NCI-H82 treated with DMSO at 0.1 percent for 48 hours (cell line): Measurements from ENCODE around the gene UNC79.
A peak's percentile ranks its signal among the peaks of the same experiment; 100 is the strongest.

Experiments
- DNase-seq: peaks from one replicate; lab custom pipeline; 2025; ENCODE audit not compliant: unreplicated experiment; lab: John Stamatoyannopoulos, UW

The UNC79 gene

DNA sequence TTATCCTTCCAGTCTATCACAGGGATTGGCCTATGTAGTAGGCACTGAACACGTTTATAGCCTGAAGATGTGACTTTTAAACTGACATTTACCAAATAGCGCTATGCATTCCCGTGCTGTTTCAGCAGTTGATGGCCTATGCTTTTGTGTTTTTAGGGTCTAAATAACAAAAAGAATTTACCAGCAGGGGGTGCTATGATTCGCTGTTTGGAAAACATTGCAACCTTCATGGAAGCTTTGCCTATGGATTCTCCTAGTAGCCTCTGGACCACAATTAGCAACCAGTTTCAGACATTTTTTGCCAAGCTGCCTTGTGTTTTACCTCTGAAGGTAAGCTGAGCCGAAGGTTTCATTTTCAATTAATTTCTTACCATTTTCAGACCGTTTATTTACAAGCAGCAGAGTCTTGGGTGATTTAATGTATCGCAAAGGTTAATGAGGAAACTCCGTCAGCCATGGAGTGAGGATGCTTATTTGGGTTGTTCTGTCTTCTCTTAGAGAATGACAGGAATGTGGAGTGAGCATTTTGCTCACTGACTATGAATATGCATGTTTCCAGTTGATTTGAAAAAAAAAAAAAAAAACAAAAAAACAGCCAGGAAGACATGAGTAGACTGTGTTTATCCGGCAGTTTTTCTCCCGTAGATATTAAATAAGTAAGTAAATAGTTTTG lies 224.5 kb downstream of the UNC79 start:
- DNase-seq: peak; percentile 31

DNA sequence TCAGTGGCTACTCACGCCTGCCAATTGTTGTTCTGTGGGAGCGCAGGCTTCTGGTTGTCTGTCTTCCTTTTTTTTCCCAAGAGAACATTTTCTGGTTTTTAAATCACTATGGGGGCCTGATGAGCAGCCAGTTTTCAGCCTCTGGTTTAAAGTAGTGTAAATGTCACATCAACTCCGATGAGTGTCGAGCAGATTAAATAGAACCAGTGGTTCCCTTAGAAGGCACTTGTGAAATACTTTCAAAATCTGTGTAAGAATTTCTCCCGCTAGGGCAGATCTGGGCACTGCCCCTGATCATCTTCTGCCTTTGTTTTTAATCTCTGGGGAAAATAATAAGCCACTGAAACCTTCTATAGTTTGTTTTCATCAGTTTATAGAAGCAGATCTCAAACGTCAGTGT lies 227.1 kb downstream of the UNC79 start:
- no peak for DNase-seq

DNA sequence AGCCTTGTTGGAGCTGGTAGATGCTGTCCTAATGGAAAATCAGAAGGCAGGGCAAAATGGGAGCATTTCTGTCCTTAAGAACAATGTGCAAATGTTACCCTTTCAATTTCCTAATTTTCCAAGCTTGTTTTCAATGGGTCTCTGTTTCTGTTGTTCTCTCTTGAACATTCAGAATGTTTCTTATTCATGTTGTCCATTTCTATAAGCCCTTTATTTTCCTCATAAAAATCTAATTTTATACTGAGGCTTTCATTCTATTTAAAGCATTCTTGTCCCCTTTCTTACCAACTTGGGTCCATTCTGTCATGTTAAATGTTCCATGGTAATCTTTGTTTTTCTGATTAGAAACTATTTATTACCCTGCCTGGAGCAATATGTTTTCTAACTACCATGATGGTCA lies 232.6 kb downstream of the UNC79 start:
- no peak for DNase-seq

DNA sequence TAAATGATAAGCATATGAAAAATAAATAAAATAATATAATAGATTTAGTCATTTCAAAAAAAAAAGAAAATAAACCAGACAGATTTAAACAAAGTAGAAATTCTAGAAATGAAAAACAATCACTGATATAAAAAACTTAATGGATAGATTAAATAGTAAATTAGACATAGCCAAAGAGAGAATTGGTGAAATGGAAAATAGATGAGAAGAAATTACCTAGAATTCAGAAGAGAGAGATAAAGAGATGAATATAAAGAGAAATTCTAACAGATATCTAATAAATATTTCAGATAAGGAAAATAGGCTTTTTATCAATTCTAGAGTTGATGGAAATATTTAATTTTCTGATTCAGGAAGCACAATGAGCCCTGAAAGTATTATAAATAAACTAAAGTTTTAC lies 234.4 kb downstream of the UNC79 start:
- no peak for DNase-seq

DNA sequence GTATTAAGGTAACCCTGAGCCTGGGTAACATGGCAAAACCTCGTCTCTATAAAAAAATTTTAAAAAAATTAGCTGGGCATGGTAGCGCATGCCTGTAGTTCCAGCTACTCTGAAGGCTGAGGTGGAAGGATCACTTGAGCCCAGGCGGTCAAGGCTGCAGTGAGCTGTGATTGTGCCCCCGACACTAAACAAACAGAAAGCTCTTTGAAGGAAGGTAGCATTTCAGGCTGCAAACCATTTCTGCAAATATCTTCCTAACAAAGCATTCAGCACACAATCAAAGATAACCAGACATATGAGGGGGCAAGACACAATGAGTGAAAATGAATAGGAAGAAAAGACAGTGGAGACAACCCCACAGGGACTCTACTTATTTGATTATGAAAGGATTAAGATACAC lies 238.9 kb downstream of the UNC79 start:
- DNase-seq: no peak

- no peak for DNase-seq
These were observed 243.6 kb downstream of the UNC79 start for GRCh38 chr14:93674343-93674742.

DNA sequence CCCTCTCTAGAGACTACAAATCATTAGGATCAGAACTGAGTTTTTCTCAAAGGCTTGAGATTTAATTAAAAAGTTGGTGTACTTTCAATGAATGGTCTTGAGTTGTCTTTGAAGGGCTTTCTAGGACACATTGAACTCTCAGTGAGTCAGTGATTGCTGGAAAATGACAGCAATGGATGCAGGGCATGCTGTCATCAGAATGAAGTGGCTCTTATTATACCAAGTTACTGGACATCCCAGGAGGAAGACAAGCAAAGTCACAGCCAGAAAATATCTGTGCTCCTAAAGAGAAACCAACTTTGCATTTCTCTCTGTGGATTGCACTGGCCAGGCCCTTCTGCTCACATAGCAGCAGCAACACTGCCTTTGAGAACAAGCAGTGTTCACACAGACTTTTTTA lies 244.9 kb downstream of the UNC79 start:
- DNase-seq: no peak

GRCh38 chr14:93676416-93676958 lies 245.7 kb downstream of the UNC79 start:
- no peak for DNase-seq

GRCh38 chr14:93682459-93682858 lies 251.7 kb downstream of the UNC79 start:
- DNase-seq: no peak

GRCh38 chr14:93683226-93683625 lies 252.5 kb downstream of the UNC79 start:
- DNase-seq: peak; percentile 48

- DNase-seq: no peak
These were observed 254.6 kb downstream of the UNC79 start for GRCh38 chr14:93685121-93685895.

GRCh38 chr14:93686268-93686667 lies 255.5 kb downstream of the UNC79 start:
- no peak for DNase-seq

GRCh38 chr14:93688239-93688666 lies 257.5 kb downstream of the UNC79 start:
- no peak for DNase-seq

- no peak for DNase-seq
These were observed 258.1 kb downstream of the UNC79 start for GRCh38 chr14:93688820-93689219.

- DNase-seq: no peak
These were observed 259.4 kb downstream of the UNC79 start for GRCh38 chr14:93690146-93690545.

DNA sequence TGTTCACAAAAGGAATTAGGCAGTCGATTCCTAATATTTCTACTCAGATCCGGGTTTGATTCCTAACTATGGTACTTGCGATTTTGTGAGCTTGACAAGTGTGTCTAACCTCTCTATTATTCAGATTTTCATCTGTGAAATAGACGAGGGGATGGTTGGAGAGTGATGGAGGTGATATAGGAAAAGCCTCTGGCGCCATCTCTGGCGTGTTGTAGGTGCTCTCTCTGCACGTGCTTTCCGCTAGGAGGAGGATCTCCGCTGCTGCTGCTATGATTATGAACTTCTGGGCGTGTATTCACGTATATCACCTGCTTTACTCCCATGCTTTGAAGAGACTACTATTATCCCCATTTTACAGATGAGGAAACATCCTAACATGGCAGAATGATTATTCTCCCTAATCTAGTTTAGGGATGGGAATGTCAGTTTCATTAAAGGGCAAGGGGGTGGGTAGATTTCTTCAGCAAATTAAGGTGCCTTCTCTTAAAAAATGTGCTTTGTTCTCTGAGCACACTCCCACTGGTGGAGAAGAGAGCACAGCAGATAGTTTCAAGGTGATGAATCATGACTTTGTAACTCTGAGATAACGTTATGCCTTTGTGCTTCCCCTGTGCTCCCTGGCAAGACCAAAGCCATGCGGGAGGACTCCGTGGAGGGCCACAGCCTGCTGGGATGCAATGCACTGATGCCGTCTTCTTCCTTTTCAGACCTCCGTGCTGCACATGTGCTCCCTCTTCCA lies 260.5 kb downstream of the UNC79 start:
- no peak for DNase-seq

DNA sequence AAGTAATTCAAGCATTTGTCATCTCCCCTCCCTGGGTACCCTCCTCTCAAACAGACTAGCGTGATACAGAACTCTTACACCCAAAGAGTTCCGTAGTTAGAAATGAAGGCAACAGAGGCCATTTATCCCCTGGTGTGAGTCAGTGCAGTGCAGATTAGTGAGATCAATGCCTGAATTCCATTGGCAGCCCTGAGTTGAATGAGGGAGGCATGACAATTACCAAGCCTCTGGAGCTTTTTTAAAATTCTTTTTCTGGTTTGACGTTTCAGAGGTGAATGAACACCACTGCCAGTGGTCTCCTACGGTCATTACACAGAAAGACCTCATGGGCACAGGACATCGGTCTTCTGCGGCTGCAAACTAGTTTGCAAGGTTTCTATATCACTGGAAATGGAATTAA lies 263.2 kb downstream of the UNC79 start:
- DNase-seq: no peak

DNA sequence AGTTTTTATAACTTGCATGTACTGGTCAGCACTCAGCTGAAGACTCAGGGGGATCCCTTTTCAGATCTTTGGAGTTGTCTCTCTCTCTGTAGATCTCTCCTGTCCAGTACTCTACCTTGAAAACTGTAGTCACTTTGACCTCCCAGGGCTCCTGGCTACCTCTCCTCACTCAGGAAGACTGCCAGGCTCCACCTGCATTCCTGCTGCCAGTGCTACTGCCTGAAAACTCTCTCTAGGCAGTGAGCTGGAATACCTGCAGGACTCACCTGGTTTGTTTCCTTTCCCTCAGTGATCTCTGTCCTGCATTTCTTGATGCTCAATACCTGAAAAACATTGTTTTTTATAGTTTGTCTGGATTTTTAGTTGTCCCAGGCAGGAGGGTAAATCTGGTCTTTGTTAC lies 270.2 kb downstream of the UNC79 start:
- no peak for DNase-seq

DNA sequence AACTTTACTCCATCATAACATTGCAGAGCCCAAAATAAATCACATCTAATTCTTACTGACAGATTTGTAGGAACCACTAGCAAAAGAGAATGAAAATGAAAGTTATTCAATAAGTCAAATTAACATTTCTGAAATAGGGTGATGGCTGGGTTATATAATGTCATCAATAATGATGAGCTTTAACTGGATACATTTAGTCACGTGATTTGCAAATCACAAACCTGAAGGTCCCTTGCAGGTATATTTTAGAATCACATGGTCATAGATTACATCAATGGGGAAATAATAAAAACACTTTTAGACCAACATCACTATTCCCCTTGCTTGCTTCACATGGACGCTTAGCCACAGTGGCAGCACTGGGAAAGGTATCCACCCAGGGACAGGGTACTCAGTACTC lies 270.8 kb downstream of the UNC79 start:
- no peak for DNase-seq

DNA sequence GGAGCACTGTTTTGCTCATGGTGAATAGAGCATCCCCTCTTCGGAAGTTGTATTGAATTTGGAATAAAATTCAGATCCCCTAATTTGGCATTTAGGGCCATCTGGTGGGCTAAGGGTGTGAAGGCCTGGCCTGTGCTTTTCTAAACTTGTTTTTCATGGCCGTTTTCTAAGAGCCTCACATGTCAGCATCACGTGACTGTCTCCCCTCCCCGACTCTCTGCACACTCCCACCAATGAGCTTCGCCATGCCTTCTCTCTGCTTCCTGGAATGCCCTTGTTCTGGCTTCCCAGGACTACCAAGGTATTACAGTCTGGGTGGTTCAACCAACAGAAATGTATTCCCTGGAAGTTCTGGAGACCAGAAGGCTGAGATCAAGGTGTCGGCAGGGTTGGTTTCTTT lies 272.2 kb downstream of the UNC79 start:
- no peak for DNase-seq

- DNase-seq: no peak
These were observed 273.2 kb downstream of the UNC79 start for GRCh38 chr14:93703941-93704340.
